Neuronal stem cell (in vitro differentiated cells): Measurements from ENCODE around the gene SHROOM3.

Experiments
- DNase-seq: peaks from one replicate; pipeline ENCODE4 v3.0.0-alpha.2; 2013; ENCODE audit warnings: low spot score
- H2AFZ ChIP-seq: one replicate; pipeline ENCODE4 v1.6.1; 2013; ENCODE audit warnings: mild to moderate bottlenecking, low read length, inconsistent platforms
- H2AK5ac ChIP-seq: 2 replicates; pipeline ENCODE4 v1.6.1; 2013; ENCODE audit warnings: low read depth, mild to moderate bottlenecking, inconsistent platforms, low read length, moderate library complexity, mixed read lengths
- H2BK120ac ChIP-seq: 2 replicates; pipeline ENCODE4 v1.6.1; 2013; ENCODE audit warnings: low read depth, mild to moderate bottlenecking, inconsistent platforms, low read length, moderate library complexity, mixed read lengths
- H2BK12ac ChIP-seq: one replicate; pipeline ENCODE4 v1.6.1; 2013; ENCODE audit warnings: low read length, inconsistent platforms
- H2BK15ac ChIP-seq: 2 replicates; pipeline ENCODE4 v1.6.1; 2013; ENCODE audit warnings: mild to moderate bottlenecking, low read length, inconsistent platforms, mixed read lengths
- H2BK5ac ChIP-seq: one replicate; pipeline ENCODE4 v1.6.1; 2013; ENCODE audit warnings: inconsistent platforms, mild to moderate bottlenecking, low read length, moderate library complexity
- H3K14ac ChIP-seq: one replicate; pipeline ENCODE4 v1.6.1; 2013; ENCODE audit warnings: low read length, inconsistent platforms
- H3K18ac ChIP-seq: 2 replicates; pipeline ENCODE4 v1.6.1; 2013; ENCODE audit warnings: low read length, inconsistent platforms
- H3K23ac ChIP-seq: 2 replicates; pipeline ENCODE4 v1.6.1; 2013; ENCODE audit warnings: low read depth, mild to moderate bottlenecking, mixed read lengths, low read length, inconsistent platforms; ENCODE audit not compliant: poor library complexity
- H3K27ac ChIP-seq: replicated peaks from 3 replicates; pipeline ENCODE4 v1.5.1; 2013; ENCODE audit warnings: low read length, inconsistent platforms
- H3K27me3 ChIP-seq, 3 experiments: 2 replicates each; pipeline ENCODE4 v1.6.1; 2013; ENCODE audit warnings: low read length in 3 of 3, mild to moderate bottlenecking in 2 of 3, inconsistent platforms in 1 of 3, low read depth in 1 of 3, mixed read lengths in 1 of 3, moderate library complexity in 1 of 3; ENCODE audit not compliant: control insufficient read depth in 3 of 3, insufficient read depth in 3 of 3
- H3K36me3 ChIP-seq, 2 donors: replicated peaks in 1 of 2; 2 replicates each; pipeline ENCODE4 v1.6.1; 2013; ENCODE audit warnings: low read length in 2 of 2; ENCODE audit not compliant: control insufficient read depth in 2 of 2, insufficient read depth in 2 of 2
- H3K4ac ChIP-seq: 2 replicates; pipeline ENCODE4 v1.6.1; 2013; ENCODE audit warnings: inconsistent platforms, mild to moderate bottlenecking, low read length, moderate library complexity
- H3K4me1 ChIP-seq, 2 donors: 1 replicate in 1 of 2; 2 replicates in 1 of 2; pipeline ENCODE4 v1.6.1; 2013; ENCODE audit warnings: low read length in 2 of 2, low read depth in 1 of 2; ENCODE audit not compliant: control insufficient read depth in 2 of 2, insufficient read depth in 1 of 2
- H3K4me2 ChIP-seq: one replicate; pipeline ENCODE4 v1.6.1; 2013; ENCODE audit warnings: mild to moderate bottlenecking, low read length, inconsistent platforms; ENCODE audit not compliant: insufficient read depth, poor library complexity, severe bottlenecking
- H3K4me3 ChIP-seq, 2 donors: 2 replicates each; pipeline ENCODE4 v1.5.1; 2013; ENCODE audit warnings: low read length in 2 of 2, mild to moderate bottlenecking in 2 of 2, inconsistent platforms in 1 of 2, moderate library complexity in 1 of 2
- H3K79me1 ChIP-seq: one replicate; pipeline ENCODE4 v1.6.1; 2013; ENCODE audit warnings: low read depth, mild to moderate bottlenecking, inconsistent platforms, low read length, moderate library complexity
- H3K9ac ChIP-seq: one replicate; pipeline ENCODE4 v1.6.1; 2013; ENCODE audit warnings: mild to moderate bottlenecking, low read depth, low read length, inconsistent platforms; ENCODE audit not compliant: poor library complexity
- H3K9me3 ChIP-seq, 2 donors: replicated peaks in 1 of 2; 2 replicates each; pipeline versions ENCODE3 to v1.6.1; 2013; ENCODE audit warnings: low read length in 2 of 2, mild to moderate bottlenecking in 2 of 2, inconsistent platforms in 1 of 2, low read depth in 1 of 2, mixed read lengths in 1 of 2, moderate library complexity in 1 of 2; ENCODE audit not compliant: control insufficient read depth in 2 of 2, insufficient read depth in 1 of 2
- H4K8ac ChIP-seq: one replicate; pipeline ENCODE4 v1.6.1; 2013; ENCODE audit warnings: low read depth, mild to moderate bottlenecking, inconsistent platforms, low read length, moderate library complexity
- H4K91ac ChIP-seq: one replicate; pipeline ENCODE4 v1.6.1; 2013; ENCODE audit warnings: low read length, low read depth, mild to moderate bottlenecking, inconsistent platforms; ENCODE audit not compliant: poor library complexity
- WGBS, 2 donors: extraction: QIAGEN DNeasy Blood & Tissue Kit; methylation state at CpG; one replicate each; pipeline ENCODE4 v1.1.7; 2013; ENCODE audit warnings: missing lambda C conversion rate in 2 of 2, mixed read lengths in 1 of 2; ENCODE audit not compliant: insufficient read length in 2 of 2, insufficient replicate concordance in 1 of 2; ENCODE audit errors: extremely low coverage in 2 of 2; 5-methylcytosine and 5-hydroxymethylcytosine counted together

Gene SHROOM3

DNA sequence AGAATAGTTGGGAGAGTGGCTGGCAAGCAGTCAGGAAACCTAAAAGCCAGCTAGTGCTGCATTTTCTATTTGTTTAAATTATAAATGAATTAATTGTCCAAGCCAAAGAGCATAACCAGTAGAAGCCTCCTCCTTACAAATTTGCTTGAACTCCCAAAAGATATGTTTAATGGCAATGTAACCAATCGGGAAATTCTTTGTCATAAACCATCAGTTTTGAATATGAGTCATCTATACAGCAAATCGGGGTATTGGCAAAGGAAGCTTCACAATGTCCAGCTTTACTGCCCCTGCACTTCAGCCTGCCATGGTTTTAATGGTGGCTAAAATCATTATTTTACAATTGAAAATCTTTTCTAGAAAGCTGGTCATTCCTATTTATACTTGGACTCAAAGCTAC lies 216.6 kb downstream of the SHROOM3 start:
- no peak overlapping the region for H2BK5ac ChIP-seq
- no peaks in the 10 kb centered on the region for H3K79me1 ChIP-seq
- H2AK5ac ChIP-seq, result no peak overlapping the region
- H3K4me1 ChIP-seq, result no peaks in the 10 kb centered on the region
- H2BK15ac ChIP-seq, result no peak overlapping the region
- no peaks in the 10 kb centered on the region for H3K27me3 ChIP-seq
- no peak overlapping the region for H4K91ac ChIP-seq
- H3K14ac ChIP-seq, result no peak overlapping the region
- no peak overlapping the region for H3K18ac ChIP-seq
- H2BK120ac ChIP-seq, result no peak overlapping the region
- no peak overlapping the region for H3K23ac ChIP-seq
- H3K4me3 ChIP-seq, result no peak overlapping the region
- no peak for DNase-seq
- no peak overlapping the region for H3K4me2 ChIP-seq
- H3K9me3 ChIP-seq, result peaks cover 0 to 5% of the 10 kb centered on the region in 2 donors
- H3K9ac ChIP-seq, result no peak overlapping the region
- no peak overlapping the region for H2BK12ac ChIP-seq
- H2AFZ ChIP-seq, result no peak overlapping the region
- no peak overlapping the region for H4K8ac ChIP-seq
- WGBS, 2 donors, result no CpG with 5 or more reads among the region's 2 CpGs
- H3K4ac ChIP-seq, result no peak overlapping the region
- H3K27ac ChIP-seq, result no peak overlapping the region
- H3K36me3 ChIP-seq, result peaks cover 0 to 28% of the 10 kb centered on the region in 2 donors

DNA sequence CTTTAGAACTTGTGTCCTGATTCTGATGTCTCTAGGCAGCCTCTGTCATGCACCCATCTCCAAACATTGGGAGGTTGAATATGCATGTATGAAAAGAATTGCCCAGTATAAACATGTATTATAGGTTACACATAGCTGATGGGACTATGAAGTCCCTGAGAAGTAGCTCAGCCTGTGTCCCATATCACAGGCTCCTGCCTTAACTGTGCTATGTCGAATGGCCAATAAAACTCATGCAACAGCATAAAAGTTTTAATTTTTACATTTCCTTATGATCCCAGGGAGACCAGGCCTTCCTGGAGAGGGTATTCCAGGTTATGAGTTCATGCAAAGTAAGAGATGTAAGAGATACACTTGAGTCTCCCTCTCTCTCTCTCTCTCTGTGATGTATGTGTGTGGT lies 217.4 kb downstream of the SHROOM3 start:
- no peak overlapping the region for H3K4ac ChIP-seq
- DNase-seq, result no peak
- peaks cover 0 to 22% of the 10 kb centered on the region in 2 donors for H3K36me3 ChIP-seq
- H3K79me1 ChIP-seq, result no peaks in the 10 kb centered on the region
- H2AK5ac ChIP-seq, result no peak overlapping the region
- no peak overlapping the region for H2BK15ac ChIP-seq
- no peak overlapping the region for H3K14ac ChIP-seq
- H3K27ac ChIP-seq, result no peak overlapping the region
- H3K4me1 ChIP-seq, result no peaks in the 10 kb centered on the region
- H3K18ac ChIP-seq, result no peak overlapping the region
- no peak overlapping the region for H2BK120ac ChIP-seq
- H3K23ac ChIP-seq, result no peak overlapping the region
- H4K8ac ChIP-seq, result no peak overlapping the region
- H3K27me3 ChIP-seq, result no peaks in the 10 kb centered on the region
- no peak overlapping the region for H3K9ac ChIP-seq
- no peak overlapping the region for H4K91ac ChIP-seq
- H3K4me3 ChIP-seq, result no peak overlapping the region
- no CpG with 5 or more reads among the region's 1 CpG for WGBS, 2 donors
- H3K4me2 ChIP-seq, result no peak overlapping the region
- no peak overlapping the region for H2BK12ac ChIP-seq
- no peak overlapping the region for H2BK5ac ChIP-seq
- H3K9me3 ChIP-seq, result peaks cover 0 to 5% of the 10 kb centered on the region in 2 donors
- H2AFZ ChIP-seq, result no peak overlapping the region

DNA sequence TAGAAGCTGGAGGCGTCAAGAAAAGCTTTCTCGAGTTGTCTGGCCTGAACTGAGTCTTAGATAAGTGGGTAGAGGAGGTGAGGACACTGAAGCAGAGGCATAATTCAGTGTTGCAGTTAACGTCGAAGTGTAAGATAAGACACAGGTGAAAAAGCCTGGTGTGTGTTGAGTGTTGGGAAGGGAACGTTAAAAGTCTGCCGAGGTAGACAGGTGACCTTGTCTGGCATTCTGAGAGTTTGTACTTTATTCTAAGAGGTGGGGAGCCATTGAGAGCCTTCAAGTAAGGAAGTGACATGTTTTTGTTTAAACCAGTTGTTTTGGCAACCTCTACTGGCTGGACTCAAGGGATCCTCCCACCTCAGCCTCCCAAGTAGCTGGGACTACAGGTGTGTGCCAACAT lies 219.1 kb downstream of the SHROOM3 start:
- WGBS, 2 donors, result no CpG with 5 or more reads among the region's 6 CpGs
- no peak overlapping the region for H2BK15ac ChIP-seq

DNA sequence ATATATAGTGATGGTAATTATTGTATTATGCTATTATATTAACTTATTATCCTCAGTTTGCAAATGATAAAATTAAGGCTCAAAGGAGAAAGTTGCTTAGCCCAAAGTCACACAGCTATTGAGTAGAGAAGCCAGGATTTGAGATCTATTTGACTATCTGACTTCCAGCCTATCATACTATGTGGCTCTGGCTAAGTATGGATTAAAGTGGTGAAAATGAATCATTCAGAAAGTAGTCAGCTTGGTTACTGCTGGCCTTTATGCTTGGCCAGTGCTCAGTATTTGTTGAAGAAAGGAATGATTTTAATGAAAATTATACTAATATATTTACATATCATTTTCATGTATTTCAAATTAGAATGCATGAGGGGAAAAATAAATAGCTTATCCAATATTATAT lies 219.8 kb downstream of the SHROOM3 start:
- Histone ChIP-seq H3K14ac (no peak overlapping the region), H3K4me1 (no peaks in the 10 kb centered on the region), H4K91ac (no peak overlapping the region), H3K4me3 (no peak overlapping the region), H3K4ac (no peak overlapping the region), H3K4me2 (no peak overlapping the region), H3K9ac (no peak overlapping the region), H3K23ac (no peak overlapping the region), H2BK120ac (no peak overlapping the region), H3K9me3 (peaks cover 0 to 4% of the 10 kb centered on the region in 2 donors), H3K79me1 (no peaks in the 10 kb centered on the region), H3K18ac (no peak overlapping the region), H3K27ac (no peak overlapping the region), H2BK5ac (no peak overlapping the region), H2AK5ac (no peak overlapping the region), H3K27me3 (no peaks in the 10 kb centered on the region), H2AFZ (no peak overlapping the region), H2BK15ac (no peak overlapping the region), H4K8ac (no peak overlapping the region), H2BK12ac (no peak overlapping the region), H3K36me3 (peaks cover 0 to 21% of the 10 kb centered on the region in 2 donors)
- no peak for DNase-seq

More for the DNA sequence above, 219.1 kb downstream of the SHROOM3 start:
- no peak overlapping the region for H3K18ac ChIP-seq
- H3K4me2 ChIP-seq, result no peak overlapping the region
- H3K4ac ChIP-seq, result no peak overlapping the region
- no peak overlapping the region for H3K23ac ChIP-seq
- no peak for DNase-seq
- peaks cover 0 to 5% of the 10 kb centered on the region in 2 donors for H3K9me3 ChIP-seq
- peaks cover 0 to 21% of the 10 kb centered on the region in 2 donors for H3K36me3 ChIP-seq
- H2AFZ ChIP-seq, result no peak overlapping the region
- H3K79me1 ChIP-seq, result no peaks in the 10 kb centered on the region
- H3K14ac ChIP-seq, result no peak overlapping the region
- no peak overlapping the region for H2BK5ac ChIP-seq
- H2BK12ac ChIP-seq, result no peak overlapping the region
- no peak overlapping the region for H2AK5ac ChIP-seq
- H4K91ac ChIP-seq, result no peak overlapping the region
- no peak overlapping the region for H2BK120ac ChIP-seq
- no peak overlapping the region for H3K27ac ChIP-seq
- H3K9ac ChIP-seq, result no peak overlapping the region
- no peaks in the 10 kb centered on the region for H3K4me1 ChIP-seq
- no peaks in the 10 kb centered on the region for H3K27me3 ChIP-seq
- no peak overlapping the region for H3K4me3 ChIP-seq
- no peak overlapping the region for H4K8ac ChIP-seq
